Endothelial cell of umbilical vein (primary cell): ENCODE results near the gene FSTL4. TPM values are rescaled to one million over a fixed set of nuclear protein-coding genes. Genes with fewer than 3 reads are reported as not detected.

ENCODE experiments used
- BruUV-seq: library from RNA; stranded (reverse); fragments of 400-500 nt; replicated peaks from 2 replicates; lab custom pipeline; 2021; lab: Mats Ljungman, UMichigan
- CTCF ChIA-PET: fragments of 300-600, 350-600 bp; sonication (Branson Sonifier 250); formaldehyde crosslinking; loops from one replicate; lab custom pipeline; 2021; ENCODE audit warnings: antibody characterized with exemption, inconsistent platforms; lab: Charles Lee
- POLR2A ChIA-PET: fragments of 300-600, 350-600 bp; sonication (Branson Sonifier 250); formaldehyde crosslinking; loops from one replicate; lab custom pipeline; 2021; ENCODE audit warnings: antibody characterized with exemption, inconsistent platforms; lab: Charles Lee
- DNase-seq: peaks from one replicate; pipeline ENCODE4 v3.0.0-alpha.2; 2011; ENCODE audit warnings: low read depth, low spot score
- FAIRE-seq: peaks from 2 replicates; lab custom pipeline; 2011; peaks lifted over from hg19 to GRCh38; lab: Jason Lieb, UNC
- H2AFZ ChIP-seq: 2 replicates; pipeline ENCODE4 v1.6.0; 2012; ENCODE audit warnings: low read depth, low read length, control low read depth, inconsistent platforms
- H3K27ac ChIP-seq: 2 replicates; pipeline ENCODE4 v1.5.1; 2011; ENCODE audit warnings: low read depth, mild to moderate bottlenecking, control low read depth, low read length, moderate library complexity; ENCODE audit not compliant: insufficient read depth
- H3K27me3 ChIP-seq, 2 experiments: 2 replicates each; pipeline versions ENCODE4 v1.6.0 to v1.6.1; 2011; ENCODE audit warnings: low read length in 2 of 2, mixed read lengths in 1 of 2; ENCODE audit not compliant: control insufficient read depth in 2 of 2, insufficient read depth in 2 of 2
- H3K36me3 ChIP-seq, 2 experiments: 2 replicates in 1 of 2; 3 replicates in 1 of 2; pipeline ENCODE4 v1.5.1; 2011; ENCODE audit warnings: low read length in 2 of 2, mild to moderate bottlenecking in 1 of 2, moderate library complexity in 1 of 2; ENCODE audit not compliant: control insufficient read depth in 2 of 2, insufficient read depth in 2 of 2; ENCODE audit errors: extremely low read depth in 1 of 2
- H3K4me1 ChIP-seq: 3 replicates; pipeline ENCODE4 v1.5.1; 2011; ENCODE audit warnings: mild to moderate bottlenecking, low read length; ENCODE audit not compliant: control insufficient read depth, insufficient read depth; ENCODE audit errors: extremely low read depth
- H3K4me2 ChIP-seq: 2 replicates; pipeline ENCODE4 v1.6.1; 2011; ENCODE audit warnings: low read length, control low read depth, mixed read lengths; ENCODE audit not compliant: insufficient read depth
- H3K4me3 ChIP-seq, 3 experiments: fragments of 200-600 bp in 1 of 3; sonication (generic), shearing (Covaris generic) in 1 of 3; replicated peaks in 1 of 3; 2 replicates each; pipeline ENCODE4 v1.5.1; 2011 to 2016; ENCODE audit warnings: control low read depth in 3 of 3, low read length in 3 of 3, mild to moderate bottlenecking in 2 of 3, inconsistent platforms in 1 of 3, low read depth in 1 of 3, moderate library complexity in 1 of 3; ENCODE audit not compliant: insufficient read depth in 1 of 3
- H3K79me2 ChIP-seq: 2 replicates; pipeline ENCODE4 v1.6.0; 2012; ENCODE audit warnings: low read length, inconsistent platforms; ENCODE audit not compliant: control insufficient read depth, insufficient read depth
- H3K9ac ChIP-seq: replicated peaks from 2 replicates; pipeline ENCODE3; 2011; ENCODE audit warnings: low read length, control low read depth; ENCODE audit not compliant: insufficient read depth; ENCODE audit errors: extremely low read depth
- H3K9me1 ChIP-seq: replicated peaks from 3 replicates; pipeline ENCODE4 v1.6.0; 2011; ENCODE audit warnings: mild to moderate bottlenecking, low read length; ENCODE audit not compliant: control insufficient read depth, insufficient read depth; ENCODE audit errors: extremely low read depth
- H3K9me3 ChIP-seq: replicated peaks from 2 replicates; pipeline ENCODE4 v1.5.1; 2012; ENCODE audit warnings: low read length, inconsistent platforms; ENCODE audit not compliant: control insufficient read depth, insufficient read depth
- H4K20me1 ChIP-seq: replicated peaks from 2 replicates; pipeline ENCODE3; 2011; ENCODE audit warnings: mild to moderate bottlenecking, low read length; ENCODE audit not compliant: control insufficient read depth, insufficient read depth; ENCODE audit errors: extremely low read depth
- EZH2 ChIP-seq: IDR thresholded peaks from 2 replicates; pipeline ENCODE4 v1.6.1; 2012; ENCODE audit warnings: borderline replicate concordance, low read depth, mild to moderate bottlenecking, moderate library complexity, low read length, inconsistent platforms; ENCODE audit not compliant: severe bottlenecking
- FOS ChIP-seq: IDR thresholded peaks from 2 replicates; pipeline ENCODE4 v1.6.1; 2011; ENCODE audit warnings: mild to moderate bottlenecking, low read length, moderate library complexity, borderline replicate concordance; ENCODE audit not compliant: insufficient read depth
- GATA2 ChIP-seq: IDR thresholded peaks from 2 replicates; pipeline ENCODE4 v1.7.0; 2011; ENCODE audit warnings: low read depth, mild to moderate bottlenecking, moderate library complexity, mixed read lengths, low read length; ENCODE audit not compliant: insufficient read length, insufficient read depth
- JUN ChIP-seq: IDR thresholded peaks from 2 replicates; pipeline ENCODE4 v1.6.1; 2011; ENCODE audit warnings: borderline replicate concordance, low read depth; ENCODE audit not compliant: insufficient read length, insufficient read depth
- MYC ChIP-seq: IDR thresholded peaks from one replicate; pipeline ENCODE4 v1.6.1; 2011; ENCODE audit warnings: mild to moderate bottlenecking, low read depth, low read length
- POLR2A ChIP-seq: IDR thresholded peaks from 2 replicates; pipeline ENCODE4 v1.6.1; 2012; ENCODE audit warnings: low read depth, mild to moderate bottlenecking, control low read depth, low read length
- POLR2AphosphoS5 ChIP-seq: IDR thresholded peaks from 2 replicates; pipeline ENCODE4 v1.6.1; 2012; ENCODE audit warnings: low read depth, mild to moderate bottlenecking, control low read depth, low read length, moderate library complexity; ENCODE audit not compliant: insufficient read depth
- dilution Hi-C: fragments of 300-500 bp; cut with MboI; formaldehyde crosslinking; loops from one replicate; pipeline ENCODE4 v1.15.0; 2019; ENCODE audit warnings: low sequenced_read_pairs; ENCODE audit not compliant: extremely low pct_ligation_motif_present
- intact Hi-C: fragments of 100-400 bp; cut with micrococcal nuclease; formaldehyde crosslinking; loops from one replicate; pipeline ENCODE4 v1.10.0; 2022
- polyA plus RNA-seq, 4 experiments: library from polyadenylated mRNA; depleted of rRNA in 3 of 4; stranded (reverse) in 3 of 4; unstranded in 1 of 4; fragments of >200 nt; gene quantifications; 2 replicates each; pipeline versions ENCODE4 v1.2.1 to v1.2.3, GENCODE V29; 2011 to 2012; ENCODE audit warnings: missing spikeins in 1 of 4
- total RNA-seq: library from RNA; stranded (reverse); gene quantifications from 2 replicates; pipeline ENCODE4 v1.2.3, GENCODE V29; 2021
- TF ChIP-seq, protein P1 (sequence below): IDR thresholded peaks from 2 replicates; pipeline ENCODE4 v1.6.1; 2011; ENCODE audit not compliant: insufficient read depth, insufficient read length
- TF ChIP-seq, protein P2 (sequence below), 2 donors: IDR thresholded peaks; 1 replicate in 1 of 2; 2 replicates in 1 of 2; pipeline ENCODE4 v1.5.1; 2011; ENCODE audit warnings: low read length in 2 of 2, mild to moderate bottlenecking in 2 of 2, moderate library complexity in 2 of 2, control low read depth in 1 of 2, inconsistent platforms in 1 of 2, low read depth in 1 of 2; ENCODE audit not compliant: insufficient read depth in 1 of 2; ENCODE audit errors: extremely low read depth in 1 of 2

The FSTL4 gene
- total and polyA plus RNA-seq, 2 donors (not counting 3 experiments of a cell fraction or from before 2014, with no cell fraction given), result 0.18 TPM; not detected in 1

DNA sequence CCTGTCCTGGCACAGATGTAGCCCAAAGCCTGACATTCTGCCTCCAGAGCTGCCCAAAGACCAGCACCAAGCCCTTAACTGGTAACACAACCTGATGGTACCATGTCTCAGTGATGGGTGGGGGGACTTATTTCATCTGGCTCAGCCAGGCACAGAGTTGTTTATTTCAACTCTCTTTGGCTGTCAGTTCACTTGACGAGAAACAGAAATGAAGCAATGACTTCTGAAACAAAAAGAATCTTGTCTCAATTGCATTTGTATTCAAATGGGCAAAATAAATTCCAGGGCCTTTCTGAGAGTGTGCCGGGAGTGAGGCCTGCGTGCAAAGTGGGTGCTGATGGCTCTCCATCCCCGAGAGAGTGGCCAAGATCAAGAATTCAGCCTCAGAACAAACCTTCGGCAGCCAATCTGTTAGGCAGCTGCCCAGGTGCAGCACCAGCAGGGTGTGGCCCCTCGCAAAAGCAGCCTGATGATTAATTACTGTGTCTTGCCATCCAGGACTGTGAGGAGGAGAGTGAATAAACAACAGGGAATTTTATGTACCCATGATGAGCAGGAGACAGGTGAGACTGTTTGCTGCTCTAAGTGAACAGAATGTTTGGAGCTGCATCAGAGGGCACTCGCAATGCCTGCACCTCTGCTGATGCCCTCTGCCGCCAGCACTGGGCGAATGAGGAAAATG is 322.5 kb downstream of the FSTL4 start:
- intact Hi-C loops, result no loop called here
- Histone ChIP-seq H3K27ac (no peak overlapping the region), H3K9ac (no peak overlapping the region), H3K4me2 (no peak overlapping the region), H3K27me3 (no peaks in the 10 kb centered on the region), H3K9me3 (no peaks in the 10 kb centered on the region), H3K9me1 (no peaks in the 10 kb centered on the region), H2AFZ (no peak overlapping the region), H3K79me2 (no peaks in the 10 kb centered on the region), H3K4me3 (no peak overlapping the region), H3K4me1 (no peaks in the 10 kb centered on the region), H3K36me3 (no peaks in the 10 kb centered on the region), H4K20me1 (no peaks in the 10 kb centered on the region)
- FAIRE-seq (no peak), DNase-seq (no peak)
- dilution Hi-C loops, result no loop called here
- CTCF ChIA-PET, result interaction anchor here (6.1 kb wide), 1 partner anchor 178 kb away, joined by 131 read pairs; no protein-coding TSS in a partner anchor
- no TSS peak for BruUV-seq
- POLR2A ChIA-PET, result no interaction called here
- no peak for TF ChIP-seq JUN
- TF ChIP-seq GATA2, result no peak
- no peak for TF ChIP-seq FOS
- TF ChIP-seq, protein P1, sequence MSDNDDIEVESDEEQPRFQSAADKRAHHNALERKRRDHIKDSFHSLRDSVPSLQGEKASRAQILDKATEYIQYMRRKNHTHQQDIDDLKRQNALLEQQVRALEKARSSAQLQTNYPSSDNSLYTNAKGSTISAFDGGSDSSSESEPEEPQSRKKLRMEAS, result no peak
- no peak for TF ChIP-seq MYC
- TF ChIP-seq POLR2AphosphoS5, result no peak
- TF ChIP-seq, protein P2, sequence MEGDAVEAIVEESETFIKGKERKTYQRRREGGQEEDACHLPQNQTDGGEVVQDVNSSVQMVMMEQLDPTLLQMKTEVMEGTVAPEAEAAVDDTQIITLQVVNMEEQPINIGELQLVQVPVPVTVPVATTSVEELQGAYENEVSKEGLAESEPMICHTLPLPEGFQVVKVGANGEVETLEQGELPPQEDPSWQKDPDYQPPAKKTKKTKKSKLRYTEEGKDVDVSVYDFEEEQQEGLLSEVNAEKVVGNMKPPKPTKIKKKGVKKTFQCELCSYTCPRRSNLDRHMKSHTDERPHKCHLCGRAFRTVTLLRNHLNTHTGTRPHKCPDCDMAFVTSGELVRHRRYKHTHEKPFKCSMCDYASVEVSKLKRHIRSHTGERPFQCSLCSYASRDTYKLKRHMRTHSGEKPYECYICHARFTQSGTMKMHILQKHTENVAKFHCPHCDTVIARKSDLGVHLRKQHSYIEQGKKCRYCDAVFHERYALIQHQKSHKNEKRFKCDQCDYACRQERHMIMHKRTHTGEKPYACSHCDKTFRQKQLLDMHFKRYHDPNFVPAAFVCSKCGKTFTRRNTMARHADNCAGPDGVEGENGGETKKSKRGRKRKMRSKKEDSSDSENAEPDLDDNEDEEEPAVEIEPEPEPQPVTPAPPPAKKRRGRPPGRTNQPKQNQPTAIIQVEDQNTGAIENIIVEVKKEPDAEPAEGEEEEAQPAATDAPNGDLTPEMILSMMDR (IDR thresholded peaks at IDR 0.05; ENCODE audit: extremely low read depth in 1 of 2, insufficient read depth in 1 of 2, low read depth in 1 of 2, low read length in 2 of 2), result no peak
- no peak for TF ChIP-seq EZH2
- TF ChIP-seq POLR2A, result no peak
